ENCODE results near the gene FGGY.

Gene FGGY

DNA sequence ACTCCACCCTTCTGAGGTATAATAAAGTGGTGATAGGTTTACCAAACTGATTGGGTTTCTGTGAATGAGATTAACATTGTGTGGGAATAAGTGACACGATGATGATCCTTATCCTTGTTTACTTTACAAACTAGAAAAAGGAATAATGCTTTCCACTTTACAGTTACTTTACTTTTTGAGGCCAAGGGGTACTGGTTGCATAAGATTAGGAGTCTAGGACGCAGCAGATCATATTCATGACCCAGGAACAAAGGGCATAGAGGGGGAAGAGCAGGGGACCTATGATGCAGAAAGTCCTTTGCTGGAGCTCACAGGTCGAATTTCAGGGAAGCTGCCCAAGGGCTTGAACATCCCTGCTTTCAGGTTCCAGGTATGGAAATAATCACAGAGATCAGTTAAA, 20.4 kb downstream of the FGGY start:
- in situ Hi-C loops (cut with MboI; ENCODE audit: low sequenced_read_pairs, unreplicated experiment) = no loop called here
- no peak for DNase-seq (ENCODE audit: low spot score)
- TF ChIP-seq, protein P1, sequence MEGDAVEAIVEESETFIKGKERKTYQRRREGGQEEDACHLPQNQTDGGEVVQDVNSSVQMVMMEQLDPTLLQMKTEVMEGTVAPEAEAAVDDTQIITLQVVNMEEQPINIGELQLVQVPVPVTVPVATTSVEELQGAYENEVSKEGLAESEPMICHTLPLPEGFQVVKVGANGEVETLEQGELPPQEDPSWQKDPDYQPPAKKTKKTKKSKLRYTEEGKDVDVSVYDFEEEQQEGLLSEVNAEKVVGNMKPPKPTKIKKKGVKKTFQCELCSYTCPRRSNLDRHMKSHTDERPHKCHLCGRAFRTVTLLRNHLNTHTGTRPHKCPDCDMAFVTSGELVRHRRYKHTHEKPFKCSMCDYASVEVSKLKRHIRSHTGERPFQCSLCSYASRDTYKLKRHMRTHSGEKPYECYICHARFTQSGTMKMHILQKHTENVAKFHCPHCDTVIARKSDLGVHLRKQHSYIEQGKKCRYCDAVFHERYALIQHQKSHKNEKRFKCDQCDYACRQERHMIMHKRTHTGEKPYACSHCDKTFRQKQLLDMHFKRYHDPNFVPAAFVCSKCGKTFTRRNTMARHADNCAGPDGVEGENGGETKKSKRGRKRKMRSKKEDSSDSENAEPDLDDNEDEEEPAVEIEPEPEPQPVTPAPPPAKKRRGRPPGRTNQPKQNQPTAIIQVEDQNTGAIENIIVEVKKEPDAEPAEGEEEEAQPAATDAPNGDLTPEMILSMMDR (IDR thresholded peaks at IDR 0.05; ENCODE audit: borderline replicate concordance, control extremely low read depth, extremely low read depth, insufficient read depth, missing control alignments) = no peak

GRCh38 chr1:59317780-59318179, 20.9 kb downstream of the FGGY start:
- in situ Hi-C loops (cut with MboI; ENCODE audit: low sequenced_read_pairs, unreplicated experiment) = no loop called here

DNA sequence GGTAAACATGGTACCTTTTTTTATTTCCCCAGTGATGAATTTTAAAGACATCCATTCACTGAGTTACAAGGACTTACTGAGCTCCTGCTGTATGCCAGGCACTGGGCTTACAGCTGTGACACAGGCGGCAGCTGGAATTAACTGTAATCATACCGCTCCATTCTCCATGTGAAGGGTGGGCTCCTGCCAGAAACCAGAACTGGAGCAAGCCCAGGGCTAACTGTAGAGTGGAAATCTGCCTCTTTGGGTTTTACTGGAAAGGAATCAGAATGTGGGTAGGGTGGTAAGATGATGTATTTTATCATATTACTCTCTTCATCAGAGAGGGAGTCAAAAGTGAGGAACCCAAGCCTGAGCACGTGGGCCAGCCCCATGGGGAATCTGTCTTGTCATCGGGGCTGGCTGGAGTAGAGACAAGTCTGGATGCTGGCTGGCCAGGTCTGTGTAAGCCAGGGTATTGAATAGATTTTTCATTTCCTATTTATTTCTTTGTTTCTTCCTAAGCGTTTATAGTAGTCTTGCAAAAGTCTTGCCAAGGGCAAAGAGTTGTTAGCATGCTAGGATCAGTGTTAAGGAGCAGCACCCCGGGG, 21.5 kb downstream of the FGGY start:
- in situ Hi-C loops (cut with MboI; ENCODE audit: low sequenced_read_pairs, unreplicated experiment) = no loop called here
- TF ChIP-seq, protein P1 (IDR thresholded peaks at IDR 0.05; ENCODE audit: borderline replicate concordance, control extremely low read depth, extremely low read depth, insufficient read depth, missing control alignments) = no peak
- no peak for DNase-seq (ENCODE audit: low spot score)

More at GRCh38 chr1:59317780-59318179, 20.9 kb downstream of the FGGY start:
- no peak for DNase-seq (ENCODE audit: low spot score)
- TF ChIP-seq, protein P1 (IDR thresholded peaks at IDR 0.05; ENCODE audit: borderline replicate concordance, control extremely low read depth, extremely low read depth, insufficient read depth, missing control alignments) = no peak

DNA sequence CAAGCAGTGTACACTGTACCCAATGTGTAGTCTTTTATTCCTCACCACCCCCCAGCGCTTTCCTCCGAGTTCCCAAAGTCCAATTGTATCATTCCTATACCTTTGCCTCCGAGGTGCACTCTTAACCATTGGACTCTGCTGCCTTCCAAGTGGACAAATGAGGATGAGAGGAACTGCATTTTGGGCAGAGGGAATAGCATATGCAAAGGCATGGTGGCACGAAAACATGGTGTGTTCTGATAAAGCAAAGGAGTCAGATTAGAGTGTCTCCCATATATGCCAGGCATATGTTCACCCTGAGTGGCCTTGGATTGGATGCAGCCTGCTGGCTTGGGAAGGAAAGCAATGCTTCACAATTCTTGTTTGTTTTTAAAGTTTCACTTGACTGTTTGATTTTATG, 25.5 kb downstream of the FGGY start:
- no peak for DNase-seq (ENCODE audit: low spot score)
- TF ChIP-seq, protein P1 (IDR thresholded peaks at IDR 0.05; ENCODE audit: borderline replicate concordance, control extremely low read depth, extremely low read depth, insufficient read depth, missing control alignments) = no peak
- in situ Hi-C loops (cut with MboI; ENCODE audit: low sequenced_read_pairs, unreplicated experiment) = no loop called here

- DNase-seq (ENCODE audit: low spot score) = no peak
- TF ChIP-seq, protein P1 (IDR thresholded peaks at IDR 0.05; ENCODE audit: borderline replicate concordance, control extremely low read depth, extremely low read depth, insufficient read depth, missing control alignments) = no peak
- in situ Hi-C loops (cut with MboI; ENCODE audit: low sequenced_read_pairs, unreplicated experiment) = no loop called here
Observed at GRCh38 chr1:59322814-59323213, 25.9 kb downstream of the FGGY start.

DNA sequence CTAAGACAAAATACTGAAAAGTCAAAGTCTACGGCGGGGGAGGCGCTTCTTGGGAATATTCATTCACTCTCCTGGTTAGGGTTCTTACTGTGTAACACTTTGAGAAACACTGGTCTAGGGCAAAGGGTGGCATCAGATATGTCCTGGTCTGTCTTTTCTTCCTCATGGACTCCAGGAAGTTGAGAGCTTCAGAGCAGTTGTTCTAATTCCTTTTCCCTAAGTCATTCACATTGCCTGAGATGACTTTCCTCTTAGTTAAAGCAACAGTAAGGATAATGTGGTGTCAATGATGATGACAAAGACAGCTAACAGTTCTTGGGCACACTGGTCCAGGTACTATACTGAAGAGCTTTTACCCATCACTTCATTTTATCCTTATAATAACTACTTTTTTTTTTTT, 27.0 kb downstream of the FGGY start:
- no peak for DNase-seq (ENCODE audit: low spot score)
- in situ Hi-C loops (cut with MboI; ENCODE audit: low sequenced_read_pairs, unreplicated experiment) = no loop called here
- TF ChIP-seq, protein P1 (IDR thresholded peaks at IDR 0.05; ENCODE audit: borderline replicate concordance, control extremely low read depth, extremely low read depth, insufficient read depth, missing control alignments) = no peak

All from GM13976 (cell line).